HG03442 (cell line): Measurements from ENCODE around the gene RPA1.

Experiments
- ATAC-seq: cut with Tn5 transposase; IDR thresholded peaks from one replicate; pipeline ENCODE4 v1.9.1; 2021; ENCODE audit warnings: mild to moderate bottlenecking, moderate library complexity; ENCODE audit not compliant: unreplicated experiment

The RPA1 gene

GRCh38 chr17:1907216-1907631 is 77.4 kb downstream of the RPA1 start:
- ATAC-seq = no peak

- ATAC-seq = no peak
Observed at GRCh38 chr17:1907909-1908698, 78.3 kb downstream of the RPA1 start.

GRCh38 chr17:1908699-1909309 is 79.0 kb downstream of the RPA1 start:
- no peak for ATAC-seq

GRCh38 chr17:1909985-1910384 is 80.2 kb downstream of the RPA1 start:
- no peak for ATAC-seq

- no peak for ATAC-seq
Observed at GRCh38 chr17:1912146-1912545, 82.3 kb downstream of the RPA1 start.

- no peak for ATAC-seq
Observed at GRCh38 chr17:1913702-1914101, 83.9 kb downstream of the RPA1 start.

- ATAC-seq = no peak
Observed at GRCh38 chr17:1914661-1915083, 84.9 kb downstream of the RPA1 start.

GRCh38 chr17:1915889-1916288 is 86.1 kb downstream of the RPA1 start:
- no peak for ATAC-seq

- ATAC-seq = no peak
Observed at GRCh38 chr17:1916316-1916715, 86.5 kb downstream of the RPA1 start.

- no peak for ATAC-seq
Observed at GRCh38 chr17:1916963-1917715, 87.3 kb downstream of the RPA1 start.

- no peak for ATAC-seq
Observed at GRCh38 chr17:1918346-1919162, 88.7 kb downstream of the RPA1 start.

- no peak for ATAC-seq
Observed at GRCh38 chr17:1919201-1919600, 89.4 kb downstream of the RPA1 start.

- no peak for ATAC-seq
Observed at GRCh38 chr17:1920948-1921351, 91.1 kb downstream of the RPA1 start.

GRCh38 chr17:1928976-1929375 is 99.2 kb downstream of the RPA1 start:
- no peak for ATAC-seq

GRCh38 chr17:1930337-1930645 is 100.5 kb downstream of the RPA1 start:
- no peak for ATAC-seq

- ATAC-seq = no peak
Observed at GRCh38 chr17:1931844-1932579, 102.2 kb downstream of the RPA1 start.

GRCh38 chr17:1933875-1934715 is 104.3 kb downstream of the RPA1 start:
- ATAC-seq = no peak

GRCh38 chr17:1934901-1935300 is 105.1 kb downstream of the RPA1 start:
- no peak for ATAC-seq

GRCh38 chr17:1936766-1937165 is 107.0 kb downstream of the RPA1 start:
- ATAC-seq = no peak

GRCh38 chr17:1937461-1937860 is 107.7 kb downstream of the RPA1 start:
- ATAC-seq = no peak
